WTC11 (cell line): ENCODE measurements around the gene CGB2. TPM values are rescaled to one million over a fixed set of nuclear protein-coding genes. Genes with fewer than 3 reads are reported as not detected.

Source experiments
- AFF4 ChIP-seq: sonication (generic); formaldehyde crosslinking; IDR thresholded peaks from 2 replicates; pipeline ENCODE4 v1.8.1; 2023; ENCODE audit warnings: mild to moderate bottlenecking, missing genetic modification reagents, borderline replicate concordance
- ATF1 ChIP-seq: sonication (generic); formaldehyde crosslinking; IDR thresholded peaks from 2 replicates; pipeline ENCODE4 v1.8.1; 2023; ENCODE audit warnings: mild to moderate bottlenecking, moderate library complexity, missing genetic modification reagents
- CBFB ChIP-seq: sonication (generic); formaldehyde crosslinking; IDR thresholded peaks from 2 replicates; pipeline ENCODE4 v1.8.1; 2022; ENCODE audit warnings: mild to moderate bottlenecking, low read depth, missing genetic modification reagents
- CDX4 ChIP-seq: fragments of 250-450 bp; sonication (Bioruptor Pico); IDR thresholded peaks from 2 replicates; pipeline ENCODE4 v1.9.0; 2021; ENCODE audit warnings: moderate library complexity, mild to moderate bottlenecking, inconsistent platforms, borderline replicate concordance
- E2F4 ChIP-seq: sonication (generic); formaldehyde crosslinking; IDR thresholded peaks from 2 replicates; pipeline ENCODE4 v1.8.1; 2022; ENCODE audit warnings: low read depth, mild to moderate bottlenecking, moderate library complexity, missing genetic modification reagents, borderline replicate concordance
- FOXJ3 ChIP-seq: sonication (generic); formaldehyde crosslinking; IDR thresholded peaks from 2 replicates; pipeline ENCODE4 v1.9.0; 2021; ENCODE audit warnings: missing genetic modification reagents, mild to moderate bottlenecking, borderline replicate concordance
- FOXP1 ChIP-seq: sonication (generic); formaldehyde crosslinking; IDR thresholded peaks from 2 replicates; pipeline ENCODE4 v1.8.0; 2022; ENCODE audit warnings: missing genetic modification reagents, mild to moderate bottlenecking, moderate library complexity, borderline replicate concordance
- GABPB1 ChIP-seq: sonication (generic); formaldehyde crosslinking; IDR thresholded peaks from 2 replicates; pipeline ENCODE4 v1.8.1; 2023; ENCODE audit warnings: mild to moderate bottlenecking, missing genetic modification reagents
- GRHL2 ChIP-seq: fragments of 250-450 bp; sonication (Bioruptor Pico); IDR thresholded peaks from 2 replicates; pipeline ENCODE4 v1.8.0; 2022; ENCODE audit warnings: mild to moderate bottlenecking, moderate library complexity; ENCODE audit not compliant: insufficient replicate concordance, severe bottlenecking
- IRF1 ChIP-seq: sonication (generic); formaldehyde crosslinking; IDR thresholded peaks from 2 replicates; pipeline ENCODE4 v1.8.0; 2023; ENCODE audit warnings: missing genetic modification reagents
- MXD4 ChIP-seq: fragments of 250-450 bp; sonication (Bioruptor Pico); IDR thresholded peaks from 2 replicates; pipeline ENCODE4 v1.8.0; 2021; ENCODE audit warnings: mild to moderate bottlenecking, moderate library complexity, borderline replicate concordance
- NFE2L1 ChIP-seq: sonication (generic); formaldehyde crosslinking; IDR thresholded peaks from 2 replicates; pipeline ENCODE4 v1.8.1; 2023; ENCODE audit warnings: missing genetic modification reagents
- SP1 ChIP-seq: sonication (generic); formaldehyde crosslinking; conservative IDR thresholded peaks from 2 replicates; pipeline ENCODE4 v1.8.1; 2022; ENCODE audit warnings: missing genetic modification reagents
- TEAD4 ChIP-seq: sonication (generic); formaldehyde crosslinking; IDR thresholded peaks from 2 replicates; pipeline ENCODE4 v1.8.0; 2022; ENCODE audit warnings: mild to moderate bottlenecking, missing genetic modification reagents
- TP53 ChIP-seq: sonication (generic); formaldehyde crosslinking; IDR thresholded peaks from 2 replicates; pipeline ENCODE4 v1.8.1; 2023; ENCODE audit warnings: mild to moderate bottlenecking, missing genetic modification reagents
- ZNF138 ChIP-seq: sonication (generic); formaldehyde crosslinking; conservative IDR thresholded peaks from 2 replicates; pipeline ENCODE4 v1.8.1; 2022; ENCODE audit warnings: mild to moderate bottlenecking, moderate library complexity, missing genetic modification reagents
- ZNF219 ChIP-seq: sonication (generic); formaldehyde crosslinking; IDR thresholded peaks from 2 replicates; pipeline ENCODE4 v1.8.0; 2023; ENCODE audit warnings: missing genetic modification reagents, mild to moderate bottlenecking, borderline replicate concordance
- ZNF232 ChIP-seq: sonication (generic); formaldehyde crosslinking; IDR thresholded peaks from 2 replicates; pipeline ENCODE4 v1.8.0; 2022; ENCODE audit warnings: mild to moderate bottlenecking, missing genetic modification reagents
- ZNF263 ChIP-seq: sonication (generic); formaldehyde crosslinking; IDR thresholded peaks from 2 replicates; pipeline ENCODE4 v1.8.1; 2022; ENCODE audit warnings: low read depth, mild to moderate bottlenecking, moderate library complexity, missing genetic modification reagents
- ZNF423 ChIP-seq: fragments of 250-450 bp; sonication (Bioruptor Pico); IDR thresholded peaks from 2 replicates; pipeline ENCODE4 v2.1.2; 2022; ENCODE audit warnings: mild to moderate bottlenecking, moderate library complexity
- total RNA-seq: library from RNA; stranded (reverse); gene quantifications from 3 replicates; pipeline ENCODE4 v1.2.3, GENCODE V29; 2021
- TF ChIP-seq, protein P1 (sequence below): sonication (generic); formaldehyde crosslinking; IDR thresholded peaks from 2 replicates; pipeline ENCODE4 v1.8.1; 2023; ENCODE audit warnings: mild to moderate bottlenecking, moderate library complexity, missing genetic modification reagents
- TF ChIP-seq, protein P2 (sequence below): fragments of 250-450 bp; sonication (Bioruptor Pico); IDR thresholded peaks from 2 replicates; pipeline ENCODE4 v1.9.0; 2021; ENCODE audit warnings: mild to moderate bottlenecking
- TF ChIP-seq, protein P3 (sequence below): fragments of 250-450 bp; sonication (Bioruptor Pico); IDR thresholded peaks from 2 replicates; pipeline ENCODE4 v1.9.0; 2021; ENCODE audit warnings: mild to moderate bottlenecking, borderline replicate concordance

Gene CGB2
- total RNA-seq, 1 experiment from 2014 or later, result not detected

DNA sequence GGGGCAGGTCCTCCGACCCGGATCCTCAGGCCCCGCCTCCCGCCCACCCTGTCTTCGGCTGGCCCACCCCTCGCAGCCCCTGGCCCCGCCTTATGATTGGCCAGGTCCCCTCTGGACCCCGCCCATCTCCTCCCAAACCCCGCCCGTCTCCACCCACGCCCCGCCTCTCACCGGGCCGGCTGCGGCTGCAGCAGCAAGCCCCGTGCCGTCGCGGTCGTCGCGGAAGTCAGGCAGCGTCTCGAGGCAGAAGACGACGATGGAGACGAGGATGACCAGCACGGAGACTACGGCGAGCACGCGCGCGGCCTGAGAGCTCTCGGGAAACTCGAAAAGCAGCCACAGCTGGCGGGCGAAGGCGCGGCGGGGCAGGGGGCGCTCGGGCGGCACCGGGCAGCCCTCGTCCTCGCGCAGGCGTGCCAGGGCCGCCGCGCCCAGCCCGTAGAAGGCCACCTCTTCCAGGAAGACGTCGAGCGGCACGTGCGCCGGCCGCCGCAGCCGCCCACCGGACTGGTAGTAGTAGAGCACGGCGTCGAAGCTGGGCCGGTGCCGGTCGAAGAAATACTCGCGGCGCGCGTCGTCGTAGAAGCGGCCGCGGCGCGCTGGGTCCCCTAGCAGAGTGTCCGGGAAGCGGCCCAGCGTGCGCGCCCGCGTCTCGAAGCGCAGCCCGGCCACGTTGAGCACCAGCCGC lies 40.3 kb downstream of the CGB2 start (continued):
- no peak for TF ChIP-seq AFF4 (CRISPR knock-in tag)
- TF ChIP-seq MXD4, result no peak
- TF ChIP-seq, protein P1, sequence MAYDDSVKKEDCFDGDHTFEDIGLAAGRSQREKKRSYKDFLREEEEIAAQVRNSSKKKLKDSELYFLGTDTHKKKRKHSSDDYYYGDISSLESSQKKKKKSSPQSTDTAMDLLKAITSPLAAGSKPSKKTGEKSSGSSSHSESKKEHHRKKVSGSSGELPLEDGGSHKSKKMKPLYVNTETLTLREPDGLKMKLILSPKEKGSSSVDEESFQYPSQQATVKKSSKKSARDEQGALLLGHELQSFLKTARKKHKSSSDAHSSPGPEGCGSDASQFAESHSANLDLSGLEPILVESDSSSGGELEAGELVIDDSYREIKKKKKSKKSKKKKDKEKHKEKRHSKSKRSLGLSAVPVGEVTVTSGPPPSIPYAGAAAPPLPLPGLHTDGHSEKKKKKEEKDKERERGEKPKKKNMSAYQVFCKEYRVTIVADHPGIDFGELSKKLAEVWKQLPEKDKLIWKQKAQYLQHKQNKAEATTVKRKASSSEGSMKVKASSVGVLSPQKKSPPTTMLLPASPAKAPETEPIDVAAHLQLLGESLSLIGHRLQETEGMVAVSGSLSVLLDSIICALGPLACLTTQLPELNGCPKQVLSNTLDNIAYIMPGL (CRISPR knock-in tag), result peak; percentile 69; the same call in 1 of the 2 replicates
- peak; percentile 80 for TF ChIP-seq SP1
- TF ChIP-seq TP53 (CRISPR knock-in tag), result peak; percentile 95
- TF ChIP-seq CDX4 (CRISPR knock-in tag), result no peak
- peak; percentile 98 for TF ChIP-seq FOXP1 (CRISPR knock-in tag)
- TF ChIP-seq, protein P2, sequence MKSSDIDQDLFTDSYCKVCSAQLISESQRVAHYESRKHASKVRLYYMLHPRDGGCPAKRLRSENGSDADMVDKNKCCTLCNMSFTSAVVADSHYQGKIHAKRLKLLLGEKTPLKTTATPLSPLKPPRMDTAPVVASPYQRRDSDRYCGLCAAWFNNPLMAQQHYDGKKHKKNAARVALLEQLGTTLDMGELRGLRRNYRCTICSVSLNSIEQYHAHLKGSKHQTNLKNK (CRISPR knock-in tag), result no peak
- TF ChIP-seq ATF1, result no peak; the same call in 1 of the 2 replicates
- TF ChIP-seq TEAD4 (CRISPR knock-in tag), result peak; percentile 74
- TF ChIP-seq CBFB (CRISPR knock-in tag), result peak; percentile 69; the same call in 1 of the 2 replicates
- no peak for TF ChIP-seq ZNF138 (CRISPR knock-in tag)
- peak; percentile 79; the same call in 1 of the 2 replicates for TF ChIP-seq ZNF232
- peak; percentile 78 for TF ChIP-seq ZNF219 (CRISPR knock-in tag)
- TF ChIP-seq ZNF423 (CRISPR knock-in tag), result no peak
- TF ChIP-seq FOXJ3 (CRISPR knock-in tag), result no peak
- peak; percentile 93 for TF ChIP-seq NFE2L1
- peak; percentile 90 for TF ChIP-seq E2F4
- TF ChIP-seq, protein P3, sequence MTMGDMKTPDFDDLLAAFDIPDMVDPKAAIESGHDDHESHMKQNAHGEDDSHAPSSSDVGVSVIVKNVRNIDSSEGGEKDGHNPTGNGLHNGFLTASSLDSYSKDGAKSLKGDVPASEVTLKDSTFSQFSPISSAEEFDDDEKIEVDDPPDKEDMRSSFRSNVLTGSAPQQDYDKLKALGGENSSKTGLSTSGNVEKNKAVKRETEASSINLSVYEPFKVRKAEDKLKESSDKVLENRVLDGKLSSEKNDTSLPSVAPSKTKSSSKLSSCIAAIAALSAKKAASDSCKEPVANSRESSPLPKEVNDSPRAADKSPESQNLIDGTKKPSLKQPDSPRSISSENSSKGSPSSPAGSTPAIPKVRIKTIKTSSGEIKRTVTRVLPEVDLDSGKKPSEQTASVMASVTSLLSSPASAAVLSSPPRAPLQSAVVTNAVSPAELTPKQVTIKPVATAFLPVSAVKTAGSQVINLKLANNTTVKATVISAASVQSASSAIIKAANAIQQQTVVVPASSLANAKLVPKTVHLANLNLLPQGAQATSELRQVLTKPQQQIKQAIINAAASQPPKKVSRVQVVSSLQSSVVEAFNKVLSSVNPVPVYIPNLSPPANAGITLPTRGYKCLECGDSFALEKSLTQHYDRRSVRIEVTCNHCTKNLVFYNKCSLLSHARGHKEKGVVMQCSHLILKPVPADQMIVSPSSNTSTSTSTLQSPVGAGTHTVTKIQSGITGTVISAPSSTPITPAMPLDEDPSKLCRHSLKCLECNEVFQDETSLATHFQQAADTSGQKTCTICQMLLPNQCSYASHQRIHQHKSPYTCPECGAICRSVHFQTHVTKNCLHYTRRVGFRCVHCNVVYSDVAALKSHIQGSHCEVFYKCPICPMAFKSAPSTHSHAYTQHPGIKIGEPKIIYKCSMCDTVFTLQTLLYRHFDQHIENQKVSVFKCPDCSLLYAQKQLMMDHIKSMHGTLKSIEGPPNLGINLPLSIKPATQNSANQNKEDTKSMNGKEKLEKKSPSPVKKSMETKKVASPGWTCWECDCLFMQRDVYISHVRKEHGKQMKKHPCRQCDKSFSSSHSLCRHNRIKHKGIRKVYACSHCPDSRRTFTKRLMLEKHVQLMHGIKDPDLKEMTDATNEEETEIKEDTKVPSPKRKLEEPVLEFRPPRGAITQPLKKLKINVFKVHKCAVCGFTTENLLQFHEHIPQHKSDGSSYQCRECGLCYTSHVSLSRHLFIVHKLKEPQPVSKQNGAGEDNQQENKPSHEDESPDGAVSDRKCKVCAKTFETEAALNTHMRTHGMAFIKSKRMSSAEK (CRISPR knock-in tag), result no peak
- no peak for TF ChIP-seq GRHL2
- TF ChIP-seq IRF1, result peak; percentile 93
- TF ChIP-seq GABPB1 (CRISPR knock-in tag), result no peak
- TF ChIP-seq ZNF263, result peak; percentile 55; the same call in 1 of the 2 replicates
